Measurements from ENCODE around the gene PHAX.

DNA sequence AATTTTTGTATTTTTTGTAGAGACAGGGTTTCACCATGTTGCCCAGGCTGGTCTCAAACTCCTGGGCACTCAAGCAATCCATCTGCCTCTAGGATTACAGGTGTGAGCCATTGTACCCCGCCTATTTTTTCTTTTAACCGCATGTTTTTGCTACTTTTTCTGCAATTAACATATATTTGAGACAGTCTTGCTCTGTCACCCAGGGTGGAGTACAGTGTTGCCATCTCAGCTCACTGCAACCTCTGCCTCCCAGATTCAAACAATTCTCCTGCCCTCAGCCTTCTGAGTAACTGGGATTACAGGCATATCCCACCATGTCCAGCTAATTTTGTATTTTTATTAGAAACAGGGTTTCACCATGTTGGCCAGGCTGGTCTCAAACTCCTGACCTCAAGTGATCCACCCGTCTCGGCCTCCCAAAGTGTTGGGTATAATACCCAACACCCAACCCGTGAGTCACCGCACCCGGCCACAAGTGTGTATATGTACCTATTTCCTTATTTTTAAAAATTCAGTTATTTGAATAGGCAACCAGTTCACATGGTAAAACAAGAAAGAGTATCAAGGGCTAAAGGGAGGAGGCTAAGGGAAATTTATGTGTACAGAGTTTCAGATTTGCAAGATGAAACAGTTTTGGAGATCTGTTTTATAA, 13.3 kb downstream of the PHAX start:
- TF ChIP-seq POLR2A (IDR thresholded peaks at IDR 0.05; ENCODE audit: extremely low read depth, insufficient read length) (no peak), CTCF (IDR thresholded peaks at IDR 0.05; ENCODE audit: low read depth, low read length) (no peak)
- TF ChIP-seq, protein P1, sequence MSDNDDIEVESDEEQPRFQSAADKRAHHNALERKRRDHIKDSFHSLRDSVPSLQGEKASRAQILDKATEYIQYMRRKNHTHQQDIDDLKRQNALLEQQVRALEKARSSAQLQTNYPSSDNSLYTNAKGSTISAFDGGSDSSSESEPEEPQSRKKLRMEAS (IDR thresholded peaks at IDR 0.05; ENCODE audit: low read depth, low read length), result no peak
